Medulla oblongata (tissue), 1 donor: ENCODE data around the gene DNAAF5.
"Not testable (repeated sequence)": the region's sequence is repeated elsewhere in the genome, so short reads cannot be mapped to it uniquely, and the experiment has no call there.

Experiments
- DNase-seq: peaks from one replicate; pipeline ENCODE4 v3.0.0-alpha.2; 2015; ENCODE audit errors: extremely low spot score

DNAAF5 gene

DNA sequence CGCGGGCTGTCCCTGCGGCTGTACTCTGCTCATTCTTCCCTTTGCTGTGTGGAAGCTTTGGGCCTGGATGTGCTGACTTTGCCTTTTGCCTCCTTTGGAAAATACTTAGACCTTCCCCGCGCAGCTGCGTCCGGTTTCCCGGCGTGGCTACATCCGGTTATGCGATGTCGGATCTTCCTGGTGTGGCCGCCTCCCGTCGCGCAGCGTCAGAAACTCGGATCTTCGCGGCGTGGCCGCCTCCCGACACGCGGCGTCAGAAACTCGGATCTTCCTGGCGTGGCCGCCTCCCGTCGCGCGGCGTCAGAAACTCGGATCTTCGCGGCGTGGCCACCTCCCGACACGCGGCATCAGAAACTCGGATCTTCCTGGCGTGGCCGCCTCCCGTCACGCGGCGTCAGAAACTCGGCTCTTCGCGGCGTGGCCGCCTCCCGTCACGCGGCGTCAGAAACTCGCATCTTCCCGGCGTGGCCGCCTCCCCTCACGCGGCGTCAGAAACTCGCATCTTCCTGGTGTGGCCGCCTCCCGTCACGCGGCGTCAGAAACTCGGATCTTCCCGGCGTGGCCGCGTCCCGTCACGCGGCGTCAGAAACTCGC lies 55.5 kb downstream of the DNAAF5 start:
- DNase-seq = no peak

DNA sequence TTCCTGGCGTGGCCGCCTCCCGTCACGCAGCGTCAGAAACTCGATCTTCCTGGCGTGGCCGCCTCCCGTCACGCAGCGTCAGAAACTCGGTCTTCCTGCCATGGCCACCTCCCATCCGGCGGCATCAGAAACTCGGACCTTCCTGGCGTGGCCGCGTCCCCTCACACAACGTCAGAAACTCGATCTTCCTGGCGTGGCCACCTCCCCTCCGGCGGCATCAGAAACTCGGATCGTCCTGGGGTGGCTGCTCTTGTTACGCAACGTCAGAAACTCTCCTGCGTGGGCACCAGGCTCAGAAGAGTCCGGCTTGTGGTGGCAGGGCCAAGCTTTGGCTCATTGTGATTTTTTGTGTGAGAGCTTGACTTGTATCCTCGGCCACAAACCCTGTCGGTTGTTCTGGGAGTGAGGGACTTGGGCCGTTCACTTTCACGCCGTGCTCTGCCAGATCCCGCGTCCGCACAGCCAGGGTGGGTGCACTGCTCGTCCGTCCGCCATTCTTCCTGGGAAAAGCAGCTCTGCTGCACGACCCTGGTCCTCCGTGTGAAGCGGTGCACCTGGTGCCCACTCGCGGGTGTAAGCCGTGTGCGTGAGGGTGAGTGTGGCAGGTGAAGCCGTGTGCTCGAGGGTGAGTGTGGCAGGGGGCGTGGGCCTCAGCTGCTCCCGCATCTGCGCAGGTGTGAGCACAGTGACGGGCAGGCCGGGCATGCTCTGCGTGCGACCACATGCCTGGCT lies 56.4 kb downstream of the DNAAF5 start:
- DNase-seq = no peak

DNA sequence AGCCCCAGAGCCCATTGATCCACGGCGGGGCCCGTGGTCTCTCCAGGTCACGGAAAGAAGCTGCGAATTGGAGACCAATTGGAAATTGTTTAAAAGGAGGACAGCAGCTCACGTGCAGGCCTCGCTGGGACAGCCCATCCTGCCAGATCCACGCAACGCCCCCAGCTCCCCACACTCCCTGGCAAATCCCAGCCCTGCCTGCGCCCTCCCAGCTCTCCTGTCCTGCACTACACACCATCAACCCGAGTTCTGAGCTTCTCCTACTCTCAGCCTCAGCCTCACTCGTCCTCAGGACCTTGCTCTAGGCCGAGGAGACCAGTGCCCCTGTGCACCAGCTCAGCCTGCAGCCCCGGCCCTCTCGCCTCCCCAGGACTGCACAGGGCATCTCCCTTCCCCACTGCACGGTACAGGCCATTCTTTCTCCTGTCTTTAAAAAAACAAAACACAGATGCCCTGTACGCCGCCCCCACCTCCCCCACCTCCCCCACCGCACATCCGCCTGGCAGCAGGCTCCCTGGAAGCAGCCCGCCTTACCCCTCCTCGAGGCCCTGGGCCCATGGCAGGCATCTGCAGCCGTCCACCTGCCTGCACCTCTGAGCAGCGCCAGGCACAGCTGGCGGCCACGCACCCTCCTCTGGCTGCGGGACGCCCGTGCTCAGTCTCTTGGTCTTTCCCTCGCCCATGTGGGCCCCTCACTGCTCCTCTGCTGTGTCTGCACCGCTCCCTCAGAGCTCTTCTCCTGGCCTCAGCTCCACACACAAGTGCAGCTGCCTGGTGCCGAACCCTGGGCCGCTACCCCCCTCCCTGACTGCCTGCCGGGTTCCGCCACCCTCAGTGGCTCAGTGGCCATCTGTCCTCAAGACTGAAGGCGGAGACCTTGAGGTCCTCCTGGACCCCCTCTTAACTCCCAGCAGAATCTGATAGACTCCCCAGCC lies 57.3 kb downstream of the DNAAF5 start:
- DNase-seq = no peak

DNA sequence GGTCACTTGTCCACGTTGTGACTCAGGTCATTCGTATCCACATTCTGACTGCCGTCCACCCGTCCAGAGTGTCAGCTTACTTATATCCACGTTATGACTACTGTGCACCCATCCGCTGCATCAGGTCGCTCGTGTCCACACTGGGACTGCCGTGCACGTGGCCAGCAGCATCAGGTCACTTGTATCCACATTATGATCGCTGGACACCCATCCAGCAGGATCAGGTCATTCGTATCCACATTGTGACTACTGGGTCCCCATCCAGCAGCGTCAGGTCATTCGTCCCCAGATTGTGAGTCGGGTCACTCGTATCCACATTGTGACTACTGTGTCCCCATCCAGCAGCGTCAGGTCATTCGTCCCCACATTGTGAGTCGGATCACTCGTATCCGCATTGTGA lies 58.5 kb downstream of the DNAAF5 start:
- DNase-seq = no peak

DNA sequence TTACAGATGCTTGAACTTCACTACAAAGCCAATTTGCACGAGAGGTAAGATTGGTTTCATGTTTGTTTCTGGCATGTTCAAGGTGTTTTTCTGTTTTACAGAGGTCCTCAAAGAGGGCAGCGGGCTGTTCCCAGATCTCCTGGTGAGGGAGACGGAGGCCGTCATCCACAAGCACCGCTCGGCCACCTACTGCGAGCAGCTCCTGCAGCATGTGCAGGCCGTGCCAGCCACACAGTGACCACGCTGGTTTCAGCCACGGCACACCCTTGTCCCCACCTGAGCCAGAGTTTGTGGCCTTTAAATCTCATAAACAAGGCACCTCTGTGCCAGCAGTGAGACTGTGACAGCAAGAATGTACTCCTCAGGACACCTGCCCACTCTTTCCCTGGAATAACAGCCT lies 58.9 kb downstream of the DNAAF5 start:
- DNase-seq = no peak

- DNase-seq = peak; percentile 66
Observed at GRCh38 chr7:786472-787255, 60.2 kb downstream of the DNAAF5 start.

- DNase-seq = no peak
Observed at GRCh38 chr7:787332-788240, 61.1 kb downstream of the DNAAF5 start.

- no peak for DNase-seq
Observed at GRCh38 chr7:791519-791918, 65.0 kb downstream of the DNAAF5 start.

- no peak for DNase-seq
Observed at GRCh38 chr7:794207-794606, 67.7 kb downstream of the DNAAF5 start.

DNA sequence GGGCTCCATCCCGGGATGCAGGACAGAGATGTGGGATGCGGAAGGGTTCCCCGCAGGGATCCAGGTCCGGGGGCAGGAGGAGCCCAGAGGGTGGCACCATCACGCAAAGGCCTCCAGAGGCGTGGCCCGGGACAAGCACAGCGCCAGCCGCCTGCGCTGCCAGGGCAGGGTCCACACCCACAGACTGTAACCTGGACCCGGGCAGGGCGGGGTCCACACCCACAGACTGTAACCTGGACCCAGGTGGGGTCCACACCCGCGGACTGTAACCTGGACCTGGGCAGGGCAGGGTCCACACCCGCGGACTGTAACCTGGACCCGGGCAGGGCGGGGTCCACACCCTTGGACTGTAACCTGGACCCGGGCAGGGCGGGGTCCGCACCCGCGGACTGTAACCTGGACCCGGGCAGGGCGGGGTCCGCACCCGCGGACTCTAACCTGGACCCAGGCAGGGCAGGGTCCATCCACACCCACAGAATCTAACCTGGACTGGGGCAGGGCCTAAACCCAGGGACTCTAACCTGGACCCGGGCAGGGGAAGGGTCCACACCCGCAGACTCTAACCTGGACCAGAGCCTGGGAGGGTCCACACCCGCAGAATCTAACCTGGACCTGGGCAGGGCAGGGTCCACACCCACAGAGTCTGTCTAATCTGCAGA lies 68.3 kb downstream of the DNAAF5 start:
- DNase-seq = no peak

- not testable (repeated sequence) for DNase-seq
Observed at GRCh38 chr7:796434-797169, 70.1 kb downstream of the DNAAF5 start.

- DNase-seq = no peak
Observed at GRCh38 chr7:798921-799470, 72.5 kb downstream of the DNAAF5 start.

DNA sequence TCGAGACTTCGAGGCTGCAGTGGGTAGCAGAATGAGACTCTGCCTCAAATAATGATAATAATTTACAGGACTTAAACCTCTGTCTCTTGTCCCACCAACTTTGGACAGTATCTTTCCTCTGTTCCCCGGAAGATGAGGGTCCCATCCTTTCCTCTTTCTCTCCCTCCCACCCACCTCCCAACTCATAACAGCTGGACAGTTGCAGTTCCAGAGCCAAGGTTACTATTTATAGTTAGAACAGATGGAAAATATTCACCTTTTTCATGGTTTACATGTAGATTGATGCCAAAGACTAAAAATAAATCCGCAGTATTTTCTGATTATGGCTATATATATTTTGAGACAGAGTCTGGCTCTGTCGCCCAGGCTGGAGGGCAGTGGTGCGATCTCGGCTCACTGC lies 74.2 kb downstream of the DNAAF5 start:
- DNase-seq = no peak

GRCh38 chr7:801351-801750 lies 74.9 kb downstream of the DNAAF5 start:
- not testable (repeated sequence) for DNase-seq

DNA sequence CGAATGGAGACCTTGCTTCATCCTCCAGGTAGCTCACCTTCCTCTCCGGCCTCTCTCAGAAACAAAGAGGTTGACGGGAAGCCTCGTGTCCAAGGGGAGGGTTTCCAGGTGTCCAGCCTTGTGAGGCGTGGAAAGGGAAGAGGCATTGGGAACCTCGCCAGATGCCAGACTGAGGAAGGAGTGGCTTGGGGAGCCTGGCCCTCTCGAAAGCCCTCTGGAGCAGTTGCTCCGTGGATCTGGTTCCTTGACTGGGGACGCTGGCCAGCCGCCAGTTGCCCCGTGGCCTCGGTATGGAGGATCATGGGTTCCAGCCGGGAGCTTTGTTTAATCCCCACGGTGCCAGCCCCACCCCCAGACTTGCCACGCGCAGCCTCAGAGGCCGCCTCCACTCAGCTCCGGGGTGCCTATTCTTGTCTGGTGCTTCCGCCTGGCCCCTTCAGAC lies 75.5 kb downstream of the DNAAF5 start:
- peak; percentile 29 for DNase-seq

DNA sequence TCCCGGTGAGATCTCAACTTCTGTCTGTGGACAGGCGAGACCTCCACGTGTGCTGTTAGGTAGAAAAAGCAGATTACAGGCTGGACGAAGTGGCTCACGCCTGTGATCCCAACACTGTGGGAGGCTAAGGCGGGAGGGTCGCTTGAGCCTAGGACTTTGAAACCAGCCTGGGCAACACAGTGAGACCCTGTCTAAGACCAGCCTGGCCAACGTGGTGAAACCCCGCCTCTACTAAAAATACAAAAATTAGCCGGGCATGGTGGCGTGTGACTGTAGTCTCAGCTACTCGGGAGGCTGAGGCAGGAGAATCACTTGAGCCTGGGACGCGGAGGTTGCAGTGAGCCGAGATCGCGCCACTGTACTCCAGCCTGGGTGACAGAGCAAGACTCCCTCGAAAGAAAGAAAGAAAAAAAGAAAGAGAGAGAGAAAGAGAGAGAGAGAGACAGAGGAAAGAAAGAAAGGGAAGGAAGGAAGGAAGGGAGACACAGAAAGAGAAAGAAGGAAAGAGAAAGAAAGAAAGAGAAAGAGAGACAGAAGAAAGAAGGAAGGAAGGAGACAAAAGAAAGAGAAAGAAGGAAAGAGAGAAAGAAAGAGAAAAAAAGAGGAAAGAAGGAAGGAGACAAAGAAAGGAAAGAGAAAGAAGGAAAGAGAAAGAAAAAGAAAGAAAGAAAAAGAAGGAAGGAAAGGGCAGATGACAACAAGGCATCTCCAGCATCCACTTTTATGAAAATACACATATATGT lies 76.2 kb downstream of the DNAAF5 start:
- no peak for DNase-seq

DNA sequence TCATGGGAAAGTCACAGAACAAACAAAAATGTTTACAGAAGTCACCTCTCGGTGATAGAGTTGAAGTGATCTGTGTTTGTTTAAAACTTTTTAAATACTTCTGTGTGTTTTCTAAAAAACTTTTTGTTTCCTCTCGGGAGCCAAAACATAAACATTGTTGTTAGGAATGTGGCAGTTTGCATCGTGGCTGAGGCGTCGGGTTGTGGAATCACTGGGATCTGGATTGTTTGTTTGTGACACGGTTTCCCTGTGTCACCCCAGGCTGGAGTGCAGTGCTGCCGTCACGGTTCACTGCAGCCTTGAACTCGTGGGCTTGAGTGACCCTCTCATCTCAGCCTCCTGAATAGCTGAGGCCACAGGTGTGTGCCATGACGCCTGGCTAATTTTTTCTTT lies 76.7 kb downstream of the DNAAF5 start:
- DNase-seq = no peak

DNA sequence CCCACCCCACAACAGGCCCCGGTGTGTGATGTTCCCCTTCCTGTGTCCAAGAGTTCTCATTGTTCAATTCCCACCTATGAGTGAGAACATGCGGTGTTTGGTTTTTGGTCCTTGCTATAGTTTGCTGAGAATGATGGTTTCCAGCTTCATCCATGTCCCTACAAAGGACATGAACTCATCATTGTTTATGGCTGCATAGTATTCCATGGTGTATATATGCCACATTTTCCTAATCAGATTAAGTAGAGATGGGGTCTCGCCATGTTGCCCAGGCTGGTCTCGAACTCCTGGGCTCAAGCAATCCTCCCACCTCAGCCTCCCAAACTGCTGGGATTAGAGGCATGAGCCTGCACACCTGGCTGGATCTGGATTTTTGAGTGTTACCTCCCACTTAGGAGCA lies 77.3 kb downstream of the DNAAF5 start:
- DNase-seq = not testable (repeated sequence)
